GM23248 (cell line): Measurements from ENCODE around the gene LRRC75A. TPM values are rescaled to one million over a fixed set of nuclear protein-coding genes. Genes with fewer than 3 reads are reported as not detected.

Source experiments
- DNase-seq: peaks from one replicate; pipeline ENCODE4 v3.0.0-alpha.2; 2015
- H2AFZ ChIP-seq: fragments of 200-600 bp; sonication (generic); 2 replicates; pipeline ENCODE4 v1.6.1; 2016; ENCODE audit warnings: antibody characterized with exemption
- H3F3A ChIP-seq: fragments of 200-600 bp; sonication (generic); 2 replicates; pipeline ENCODE4 v1.6.1; 2016; ENCODE audit warnings: mild to moderate bottlenecking, antibody characterized with exemption, mixed run types; ENCODE audit not compliant: insufficient read depth
- H3K27ac ChIP-seq: fragments of 200-600 bp; sonication (generic); 2 replicates; pipeline ENCODE4 v1.5.1; 2016; ENCODE audit warnings: mild to moderate bottlenecking
- H3K27me3 ChIP-seq: fragments of 200-600 bp; sonication (generic); replicated peaks from 2 replicates; pipeline ENCODE4 v1.6.1; 2016; ENCODE audit warnings: mild to moderate bottlenecking; ENCODE audit not compliant: insufficient read depth
- H3K36me3 ChIP-seq: fragments of 200-600 bp; sonication (generic); 2 replicates; pipeline ENCODE4 v1.6.1; 2016; ENCODE audit warnings: low read depth, mild to moderate bottlenecking
- H3K4me1 ChIP-seq: fragments of 200-600 bp; sonication (generic); 2 replicates; pipeline ENCODE4 v1.6.1; 2016; ENCODE audit warnings: mild to moderate bottlenecking; ENCODE audit not compliant: insufficient read depth
- H3K4me2 ChIP-seq: fragments of 200-600 bp; sonication (generic); one replicate; pipeline ENCODE4 v1.6.1; 2016; ENCODE audit warnings: mild to moderate bottlenecking; ENCODE audit not compliant: unreplicated experiment
- H3K4me3 ChIP-seq: fragments of 200-600 bp; sonication (generic); 2 replicates; pipeline ENCODE4 v1.5.1; 2016; ENCODE audit warnings: mild to moderate bottlenecking
- H3K79me2 ChIP-seq: fragments of 200-600 bp; sonication (generic); 2 replicates; pipeline ENCODE4 v1.6.1; 2016; ENCODE audit warnings: mild to moderate bottlenecking; ENCODE audit not compliant: insufficient read depth
- H3K9ac ChIP-seq: fragments of 200-600 bp; sonication (generic); 2 replicates; pipeline ENCODE4 v1.6.1; 2016; ENCODE audit warnings: mild to moderate bottlenecking
- H3K9me2 ChIP-seq: fragments of 200-600 bp; sonication (generic); 2 replicates; pipeline ENCODE4 v1.6.1; 2016; ENCODE audit warnings: mixed run types, mild to moderate bottlenecking, moderate library complexity; ENCODE audit not compliant: insufficient read depth
- H3K9me3 ChIP-seq: fragments of 200-600 bp; sonication (generic); one replicate; pipeline ENCODE4 v1.6.1; 2017; ENCODE audit warnings: low read depth
- H4K20me1 ChIP-seq: fragments of 200-600 bp; sonication (generic); 2 replicates; pipeline ENCODE4 v1.6.0; 2016; ENCODE audit not compliant: insufficient read depth
- EZH2 ChIP-seq: fragments of 200-600 bp; sonication (generic); IDR thresholded peaks from 2 replicates; pipeline ENCODE4 v1.6.1; 2018; ENCODE audit warnings: antibody characterized with exemption, mild to moderate bottlenecking; ENCODE audit not compliant: insufficient read depth, poor library complexity, severe bottlenecking
- EZH2phosphoT487 ChIP-seq: fragments of 200-600 bp; sonication (generic); IDR thresholded peaks from 2 replicates; pipeline ENCODE4 v1.6.1; 2018; ENCODE audit warnings: antibody characterized with exemption, moderate library complexity, mild to moderate bottlenecking, low read depth; ENCODE audit not compliant: insufficient read depth
- WGBS, 2 experiments: methylation state at CpG; one replicate each; pipeline ENCODE4 v1.1.6; 2015 to 2017; ENCODE audit warnings: low lambda C conversion rate in 2 of 2, low coverage in 1 of 2; ENCODE audit errors: missing lambda C conversion rate in 2 of 2; 5-methylcytosine and 5-hydroxymethylcytosine counted together
- in situ Hi-C: fragments of 300-500 bp; cut with MboI; formaldehyde crosslinking; loops from 2 replicates; pipeline ENCODE4 v1.15.0; 2020
- polyA plus RNA-seq: library from polyadenylated mRNA; unstranded; fragments of >200 nt; fragmentation: Nextera tagmentation; extraction: Ambion mirVana; gene quantifications from 2 replicates; pipeline ENCODE4 v1.2.1, GENCODE V29; 2016
- total RNA-seq: library from RNA; depleted of rRNA; stranded (reverse); fragments of >200 nt; shearing (Covaris generic); gene quantifications from 2 replicates; pipeline ENCODE4 v1.2.3, GENCODE V29; 2014

LRRC75A gene
- total and polyA plus RNA-seq, 2 experiments from 2014 or later = 0.22 to 0.54 TPM

GRCh38 chr17:16427020-16427419 is 65.0 kb downstream of the LRRC75A start:
- H3K4me2 ChIP-seq = no peak overlapping the region
- no peak for TF ChIP-seq EZH2phosphoT487
- no peak for TF ChIP-seq EZH2
- in situ Hi-C loops = no loop called here
- 92 to 95% methylated on average over 3 of the region's 3 CpGs for WGBS, 2 experiments
- no peak overlapping the region for H3K9ac ChIP-seq
- no peaks in the 10 kb centered on the region for H3K27me3 ChIP-seq
- H3K4me1 ChIP-seq = no peaks in the 10 kb centered on the region
- H2AFZ ChIP-seq = no peak overlapping the region
- H3K9me3 ChIP-seq = no peaks in the 10 kb centered on the region
- no peaks in the 10 kb centered on the region for H3F3A ChIP-seq
- no peak overlapping the region for H3K4me3 ChIP-seq
- no peaks in the 10 kb centered on the region for H3K9me2 ChIP-seq
- no peaks in the 10 kb centered on the region for H3K36me3 ChIP-seq
- H3K79me2 ChIP-seq = no peaks in the 10 kb centered on the region
- no peak overlapping the region for H3K27ac ChIP-seq
- H4K20me1 ChIP-seq = no peaks in the 10 kb centered on the region
- DNase-seq = no peak

GRCh38 chr17:16425698-16426659 is 66.0 kb downstream of the LRRC75A start:
- Histone ChIP-seq H3F3A (peaks cover 1% of the 10 kb centered on the region), H3K4me3 (no peak overlapping the region), H3K27ac (no peak overlapping the region), H3K27me3 (no peaks in the 10 kb centered on the region), H3K9ac (no peak overlapping the region), H3K4me1 (no peaks in the 10 kb centered on the region), H3K36me3 (no peaks in the 10 kb centered on the region), H3K9me3 (no peaks in the 10 kb centered on the region), H3K4me2 (no peak overlapping the region), H3K9me2 (no peaks in the 10 kb centered on the region), H3K79me2 (no peaks in the 10 kb centered on the region), H2AFZ (no peak overlapping the region), H4K20me1 (no peaks in the 10 kb centered on the region)
- in situ Hi-C loops = no loop called here
- no peak for TF ChIP-seq EZH2
- TF ChIP-seq EZH2phosphoT487 = no peak
- WGBS, 2 experiments = 87% methylated on average over 19 to 20 of the region's 20 CpGs
- no peak for DNase-seq

- no peaks in the 10 kb centered on the region for H3K79me2 ChIP-seq
- no peak overlapping the region for H3K9ac ChIP-seq
- H3K4me3 ChIP-seq = no peak overlapping the region
- peaks cover 9% of the 10 kb centered on the region for H3F3A ChIP-seq
- no peaks in the 10 kb centered on the region for H3K9me3 ChIP-seq
- no peak overlapping the region for H2AFZ ChIP-seq
- 75 to 80% methylated on average over 5 to 6 of the region's 6 CpGs for WGBS, 2 experiments
- no peaks in the 10 kb centered on the region for H3K9me2 ChIP-seq
- no peaks in the 10 kb centered on the region for H4K20me1 ChIP-seq
- no peak overlapping the region for H3K27ac ChIP-seq
- H3K4me1 ChIP-seq = peaks cover 7% of the 10 kb centered on the region
- TF ChIP-seq EZH2phosphoT487 (no peak), EZH2 (no peak)
- no peaks in the 10 kb centered on the region for H3K27me3 ChIP-seq
- no peaks in the 10 kb centered on the region for H3K36me3 ChIP-seq
- DNase-seq = no peak
- no peak overlapping the region for H3K4me2 ChIP-seq
- in situ Hi-C loops = no loop called here
Measured at GRCh38 chr17:16425202-16425601, 66.8 kb downstream of the LRRC75A start.

- H3K27ac ChIP-seq = no peak overlapping the region
- in situ Hi-C loops = no loop called here
- H3K4me1 ChIP-seq = peaks cover 25% of the 10 kb centered on the region
- TF ChIP-seq EZH2phosphoT487 (no peak), EZH2 (no peak)
- H3K36me3 ChIP-seq = no peaks in the 10 kb centered on the region
- H2AFZ ChIP-seq = no peak overlapping the region
- DNase-seq = no peak
- no peaks in the 10 kb centered on the region for H3K27me3 ChIP-seq
- H3F3A ChIP-seq = peaks cover 28% of the 10 kb centered on the region
- H3K9me2 ChIP-seq = no peaks in the 10 kb centered on the region
- no peaks in the 10 kb centered on the region for H4K20me1 ChIP-seq
- H3K9ac ChIP-seq = no peak overlapping the region
- H3K4me2 ChIP-seq = no peak overlapping the region
- 94 to 96% methylated on average over 10 of the region's 10 CpGs for WGBS, 2 experiments
- H3K4me3 ChIP-seq = no peak overlapping the region
- no peaks in the 10 kb centered on the region for H3K79me2 ChIP-seq
- no peaks in the 10 kb centered on the region for H3K9me3 ChIP-seq
Measured at GRCh38 chr17:16423226-16423872, 68.6 kb downstream of the LRRC75A start.
